CD14-positive monocyte (primary cell): ENCODE measurements around the gene FBXL16. TPM values are rescaled to one million over a fixed set of nuclear protein-coding genes. Genes with fewer than 3 reads are reported as not detected.

Experiments
- DNase-seq, 3 donors: peaks; one replicate each; pipeline ENCODE4 v3.0.0-alpha.2; 2011 to 2022
- H2AFZ ChIP-seq: 2 replicates; pipeline ENCODE4 v1.6.0; 2012; ENCODE audit warnings: mild to moderate bottlenecking, low read depth, low read length, inconsistent platforms; ENCODE audit not compliant: insufficient read depth, poor library complexity, severe bottlenecking
- H3K27ac ChIP-seq, 2 donors: 1 replicate in 1 of 2; 2 replicates in 1 of 2; pipeline ENCODE4 v1.5.1; 2012 to 2013; ENCODE audit warnings: low read length in 2 of 2, control low read depth in 1 of 2, inconsistent platforms in 1 of 2, low read depth in 1 of 2, mild to moderate bottlenecking in 1 of 2
- H3K27me3 ChIP-seq, 2 donors: one replicate each; pipeline versions ENCODE4 v1.6.0 to v1.6.1; 2011 to 2013; ENCODE audit warnings: low read length in 2 of 2; ENCODE audit not compliant: control insufficient read depth in 2 of 2, insufficient read depth in 2 of 2
- H3K36me3 ChIP-seq, 2 donors: replicated peaks in 1 of 2; 1 replicate in 1 of 2; 2 replicates in 1 of 2; pipeline versions ENCODE4 v1.5.1 to v1.6.1; 2012 to 2013; ENCODE audit warnings: low read length in 2 of 2, control low read depth in 1 of 2, inconsistent platforms in 1 of 2, mild to moderate bottlenecking in 1 of 2; ENCODE audit not compliant: insufficient read depth in 2 of 2, control insufficient read depth in 1 of 2
- H3K4me1 ChIP-seq, 2 donors: 1 replicate in 1 of 2; 2 replicates in 1 of 2; pipeline versions ENCODE4 v1.5.1 to v1.6.1; 2012 to 2013; ENCODE audit warnings: low read length in 2 of 2, control low read depth in 1 of 2, inconsistent platforms in 1 of 2, mild to moderate bottlenecking in 1 of 2, moderate library complexity in 1 of 2; ENCODE audit not compliant: insufficient read depth in 2 of 2, control insufficient read depth in 1 of 2
- H3K4me2 ChIP-seq: replicated peaks from 2 replicates; pipeline ENCODE3; 2012; ENCODE audit warnings: low read length, moderate library complexity, mild to moderate bottlenecking; ENCODE audit not compliant: poor library complexity, severe bottlenecking; ENCODE audit errors: extremely low read depth
- H3K4me3 ChIP-seq, 3 experiments: fragments of 200-600 bp in 1 of 3; sonication (generic) in 1 of 3; replicated peaks in 1 of 3; 1 replicate in 2 of 3; 2 replicates in 1 of 3; pipeline ENCODE4 v1.5.1; 2011 to 2013; ENCODE audit warnings: low read length in 3 of 3, mild to moderate bottlenecking in 3 of 3, control low read depth in 2 of 3, low read depth in 2 of 3, inconsistent platforms in 1 of 3, moderate library complexity in 1 of 3
- H3K79me2 ChIP-seq: 2 replicates; pipeline ENCODE4 v1.6.0; 2012; ENCODE audit warnings: mild to moderate bottlenecking, control low read depth, inconsistent platforms, low read length, moderate library complexity; ENCODE audit not compliant: insufficient read depth
- H3K9ac ChIP-seq: 2 replicates; pipeline ENCODE4 v1.6.0; 2017; ENCODE audit warnings: low read length, mild to moderate bottlenecking; ENCODE audit not compliant: insufficient read depth, poor library complexity, severe bottlenecking
- H3K9me3 ChIP-seq, 2 donors: replicated peaks in 1 of 2; 1 replicate in 1 of 2; 2 replicates in 1 of 2; pipeline versions ENCODE4 v1.5.1 to v1.6.1; 2012 to 2013; ENCODE audit warnings: low read length in 2 of 2, control low read depth in 1 of 2; ENCODE audit not compliant: control insufficient read depth in 1 of 2, insufficient read depth in 1 of 2
- H4K20me1 ChIP-seq: 2 replicates; pipeline ENCODE4 v1.6.0; 2012; ENCODE audit warnings: mild to moderate bottlenecking, low read length, control low read depth, moderate library complexity; ENCODE audit not compliant: insufficient read depth
- H3K27ac Mint-ChIP-seq, 7 donors: one replicate each; pipeline ENCODE4 v1.8.0; 2020; ENCODE audit warnings: mild to moderate bottlenecking in 7 of 7, mixed read lengths in 7 of 7, moderate library complexity in 6 of 7, inconsistent platforms in 2 of 7
- H3K27me3 Mint-ChIP-seq, 3 donors: one replicate each; pipeline ENCODE4 v1.8.0; 2021 to 2022; ENCODE audit warnings: low read depth in 3 of 3, mild to moderate bottlenecking in 3 of 3, mixed read lengths in 3 of 3, moderate library complexity in 3 of 3, inconsistent platforms in 1 of 3
- H3K36me3 Mint-ChIP-seq, 2 donors: one replicate each; pipeline ENCODE4 v1.8.0; 2020; ENCODE audit warnings: mixed read lengths in 2 of 2, inconsistent platforms in 1 of 2, mild to moderate bottlenecking in 1 of 2
- H3K4me1 Mint-ChIP-seq: one replicate; pipeline ENCODE4 v1.8.0; 2020; ENCODE audit warnings: mild to moderate bottlenecking, mixed read lengths
- H3K4me3 Mint-ChIP-seq, 2 donors: one replicate each; pipeline ENCODE4 v1.8.0; 2020; ENCODE audit warnings: mild to moderate bottlenecking in 2 of 2, mixed read lengths in 2 of 2, moderate library complexity in 1 of 2
- H3K9me3 Mint-ChIP-seq, 7 donors: one replicate each; pipeline ENCODE4 v1.8.0; 2020 to 2022; ENCODE audit warnings: mixed read lengths in 7 of 7, mild to moderate bottlenecking in 6 of 7, moderate library complexity in 6 of 7, inconsistent platforms in 2 of 7
- WGBS: methylation state at CpG from one replicate; pipeline ENCODE4 v1.1.5; 2013; ENCODE audit warnings: missing lambda C conversion rate; ENCODE audit not compliant: insufficient coverage; 5-methylcytosine and 5-hydroxymethylcytosine counted together
- intact Hi-C, 2 donors: fragments of 100-400 bp; cut with micrococcal nuclease; formaldehyde crosslinking; loops; one replicate each; pipeline versions ENCODE4 v1.15.0 to v1.15.1; 2023
- polyA plus RNA-seq, 3 donors: library from polyadenylated mRNA; depleted of rRNA in 1 of 3; unstranded in 2 of 3; stranded (reverse) in 1 of 3; fragments of 300-500 nt in 2 of 3; fragments of >200 nt in 1 of 3; fragmentation: Illumina TruSeq in 2 of 3; gene quantifications; 1 replicate in 2 of 3; 2 replicates in 1 of 3; pipeline ENCODE4 v1.2.3, GENCODE V29; 2012 to 2021
- TF ChIP-seq, protein P1 (sequence below): fragments of 200-600 bp; IDR thresholded peaks from one replicate; pipeline ENCODE4 v1.8.0; 2022; ENCODE audit warnings: antibody characterized with exemption, mild to moderate bottlenecking

Gene FBXL16
- polyA plus RNA-seq, 3 donors: 0.28 to 1.0 (median 0.49) TPM

DNA sequence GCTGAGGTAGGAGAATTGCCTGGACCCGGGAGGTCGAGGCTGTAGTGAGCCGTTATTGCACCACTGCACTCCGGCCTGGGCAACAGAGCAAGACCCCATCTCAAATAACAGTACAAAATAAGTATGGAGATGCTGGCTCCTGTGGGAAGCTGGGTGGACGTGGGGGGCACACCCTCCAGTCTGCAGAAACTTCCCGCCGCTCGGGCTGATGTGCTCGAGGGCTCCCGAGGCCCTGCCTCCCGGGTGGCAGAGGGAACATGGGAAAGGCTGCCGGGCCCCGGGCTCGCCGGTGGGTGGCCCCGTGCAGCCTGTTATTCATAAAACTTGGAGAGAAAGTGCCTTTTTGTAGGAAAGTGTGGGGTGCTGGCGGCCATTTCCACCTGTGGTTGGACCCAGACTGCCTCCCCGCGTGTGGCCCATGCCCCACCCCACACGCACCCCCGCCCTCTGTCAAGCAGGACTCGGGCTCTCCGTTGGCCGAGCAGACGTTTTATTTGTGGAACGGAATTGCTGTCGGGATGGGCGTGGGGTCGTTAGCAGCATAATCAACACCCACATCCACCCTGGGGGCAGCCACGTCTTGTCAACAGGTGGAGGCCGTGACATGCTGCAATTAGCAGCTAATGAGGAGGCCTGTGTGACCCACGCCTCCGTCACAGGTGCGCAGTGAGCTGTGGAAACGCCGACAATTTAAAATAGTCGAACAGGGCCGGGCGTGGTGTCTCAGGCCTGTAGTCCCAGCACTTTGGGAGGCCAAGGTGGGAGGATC lies 42.6 kb upstream of the FBXL16 start:
- H3K27me3 Mint-ChIP-seq: peaks cover 0 to 4% (median 0%) of the 10 kb centered on the region in 3 donors
- H3K79me2 ChIP-seq: no peaks in the 10 kb centered on the region
- no peak overlapping the region for H3K4me2 ChIP-seq
- no peaks in the 10 kb centered on the region for H3K9me3 ChIP-seq
- H3K4me1 Mint-ChIP-seq: peaks cover 5% of the 10 kb centered on the region
- intact Hi-C loops: no loop called here
- H3K9me3 Mint-ChIP-seq: no peaks in the 10 kb centered on the region
- no peak overlapping the region for H3K4me3 ChIP-seq
- no peak overlapping the region for H3K4me3 Mint-ChIP-seq
- no peaks in the 10 kb centered on the region for H3K27me3 ChIP-seq
- H3K36me3 Mint-ChIP-seq: no peaks in the 10 kb centered on the region
- 91% methylated on average over 19 of the region's 39 CpGs for WGBS
- DNase-seq: no peak
- no peak overlapping the region for H3K9ac ChIP-seq
- no peak overlapping the region for H2AFZ ChIP-seq
- no peak overlapping the region for H3K27ac ChIP-seq
- TF ChIP-seq, protein P1, sequence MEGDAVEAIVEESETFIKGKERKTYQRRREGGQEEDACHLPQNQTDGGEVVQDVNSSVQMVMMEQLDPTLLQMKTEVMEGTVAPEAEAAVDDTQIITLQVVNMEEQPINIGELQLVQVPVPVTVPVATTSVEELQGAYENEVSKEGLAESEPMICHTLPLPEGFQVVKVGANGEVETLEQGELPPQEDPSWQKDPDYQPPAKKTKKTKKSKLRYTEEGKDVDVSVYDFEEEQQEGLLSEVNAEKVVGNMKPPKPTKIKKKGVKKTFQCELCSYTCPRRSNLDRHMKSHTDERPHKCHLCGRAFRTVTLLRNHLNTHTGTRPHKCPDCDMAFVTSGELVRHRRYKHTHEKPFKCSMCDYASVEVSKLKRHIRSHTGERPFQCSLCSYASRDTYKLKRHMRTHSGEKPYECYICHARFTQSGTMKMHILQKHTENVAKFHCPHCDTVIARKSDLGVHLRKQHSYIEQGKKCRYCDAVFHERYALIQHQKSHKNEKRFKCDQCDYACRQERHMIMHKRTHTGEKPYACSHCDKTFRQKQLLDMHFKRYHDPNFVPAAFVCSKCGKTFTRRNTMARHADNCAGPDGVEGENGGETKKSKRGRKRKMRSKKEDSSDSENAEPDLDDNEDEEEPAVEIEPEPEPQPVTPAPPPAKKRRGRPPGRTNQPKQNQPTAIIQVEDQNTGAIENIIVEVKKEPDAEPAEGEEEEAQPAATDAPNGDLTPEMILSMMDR: no peak
- H3K4me1 ChIP-seq: no peaks in the 10 kb centered on the region
- H3K27ac Mint-ChIP-seq: no peak overlapping the region
- H4K20me1 ChIP-seq: no peaks in the 10 kb centered on the region
- no peaks in the 10 kb centered on the region for H3K36me3 ChIP-seq

DNA sequence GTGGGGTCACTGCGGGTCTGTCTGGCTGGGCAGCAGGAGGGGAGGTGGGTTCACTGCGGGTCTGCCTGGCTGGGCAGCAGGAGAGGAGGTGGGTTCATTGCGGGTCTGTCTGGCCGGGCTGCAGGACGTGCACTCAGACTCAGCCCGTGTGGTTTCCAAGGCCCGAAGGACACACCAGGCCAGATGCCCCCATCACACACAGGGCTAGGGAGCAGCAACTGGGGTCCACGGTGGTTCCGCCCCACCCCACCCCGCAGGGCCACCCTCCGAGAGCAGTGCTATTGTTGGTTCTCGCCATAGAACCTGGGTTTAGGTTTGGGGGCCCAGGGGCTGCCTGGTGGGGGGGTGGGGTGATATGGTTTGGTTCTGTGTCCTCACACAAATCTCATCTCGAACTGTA lies 41.0 kb upstream of the FBXL16 start:
- no peaks in the 10 kb centered on the region for H3K9me3 Mint-ChIP-seq
- no peak overlapping the region for H2AFZ ChIP-seq
- TF ChIP-seq, protein P1: no peak
- H3K36me3 ChIP-seq: no peaks in the 10 kb centered on the region
- no peaks in the 10 kb centered on the region for H3K4me1 Mint-ChIP-seq
- peaks cover 0 to 1% (median 0%) of the 10 kb centered on the region in 3 donors for H3K27me3 Mint-ChIP-seq
- no peaks in the 10 kb centered on the region for H3K27me3 ChIP-seq
- no peaks in the 10 kb centered on the region for H3K79me2 ChIP-seq
- no peak overlapping the region for H3K9ac ChIP-seq
- H4K20me1 ChIP-seq: no peaks in the 10 kb centered on the region
- no peak overlapping the region for H3K4me3 ChIP-seq
- no peak overlapping the region for H3K4me2 ChIP-seq
- intact Hi-C loops: no loop called here
- no peak for DNase-seq
- no peaks in the 10 kb centered on the region for H3K36me3 Mint-ChIP-seq
- WGBS: no CpG with 5 or more reads among the region's 13 CpGs
- H3K27ac Mint-ChIP-seq: no peak overlapping the region
- H3K4me3 Mint-ChIP-seq: no peak overlapping the region
- no peaks in the 10 kb centered on the region for H3K9me3 ChIP-seq
- H3K27ac ChIP-seq: no peak overlapping the region
- no peaks in the 10 kb centered on the region for H3K4me1 ChIP-seq
